ENCODE measurements around the gene TECPR1.

TECPR1 gene

GRCh38 chr7:98186452-98187137 lies 65.4 kb downstream of the TECPR1 start:
- DNase-seq, result no peak

- no peak for DNase-seq
These were observed 66.9 kb downstream of the TECPR1 start for GRCh38 chr7:98185101-98185500.

- no peak for DNase-seq
These were observed 71.3 kb downstream of the TECPR1 start for GRCh38 chr7:98180751-98181150.

- DNase-seq, result no peak
These were observed 73.1 kb downstream of the TECPR1 start for GRCh38 chr7:98178762-98179490.

GRCh38 chr7:98178321-98178720 lies 73.7 kb downstream of the TECPR1 start:
- DNase-seq, result no peak

GRCh38 chr7:98177553-98177952 lies 74.5 kb downstream of the TECPR1 start:
- no peak for DNase-seq

- DNase-seq, result no peak
These were observed 76.6 kb downstream of the TECPR1 start for GRCh38 chr7:98175260-98175940.

- no peak for DNase-seq
These were observed 77.4 kb downstream of the TECPR1 start for GRCh38 chr7:98174334-98175259.

GRCh38 chr7:98171449-98171848 lies 80.6 kb downstream of the TECPR1 start:
- no peak for DNase-seq

GRCh38 chr7:98170966-98171365 lies 81.1 kb downstream of the TECPR1 start:
- no peak for DNase-seq

- no peak for DNase-seq
These were observed 83.0 kb downstream of the TECPR1 start for GRCh38 chr7:98168904-98169621.

GRCh38 chr7:98168181-98168903 lies 83.7 kb downstream of the TECPR1 start:
- peak; percentile 58 for DNase-seq

- no peak for DNase-seq
These were observed 84.4 kb downstream of the TECPR1 start for GRCh38 chr7:98167653-98168052.

- DNase-seq, result no peak
These were observed 85.4 kb downstream of the TECPR1 start for GRCh38 chr7:98166668-98166970.

- peak; percentile 33 for DNase-seq
These were observed 86.0 kb downstream of the TECPR1 start for GRCh38 chr7:98165827-98166667.

Measured in activated T-cell treated with anti-CD3 and anti-CD28 coated beads for 4 hours (primary cell).